ENCODE measurements around the gene NFATC3.
A peak's percentile ranks its signal among the peaks of the same experiment; 100 is the strongest.

The NFATC3 gene

DNA sequence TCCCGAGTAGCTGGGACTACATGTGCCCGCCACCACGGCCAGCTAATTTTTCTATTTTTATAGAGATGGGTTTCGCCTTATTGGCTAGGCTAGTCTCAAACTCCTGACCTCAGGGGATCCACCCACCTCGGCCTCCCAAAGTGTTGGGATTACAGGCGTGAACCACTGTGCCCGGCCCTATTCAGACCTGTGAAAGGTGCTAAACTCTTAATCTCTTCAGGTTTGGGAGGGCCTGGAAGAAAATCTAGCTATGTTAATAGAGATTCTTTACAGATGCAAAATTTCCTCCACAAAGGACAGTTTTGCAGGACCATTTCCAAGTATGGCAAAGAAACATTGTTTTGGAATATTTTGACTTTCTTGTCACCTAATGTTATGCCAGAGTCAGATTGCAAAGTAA lies 156.9 kb downstream of the NFATC3 start:
- no peak for TF ChIP-seq POLR2A (IDR thresholded peaks at IDR 0.05; ENCODE audit: extremely low read depth, insufficient read length)
- TF ChIP-seq, protein P1, sequence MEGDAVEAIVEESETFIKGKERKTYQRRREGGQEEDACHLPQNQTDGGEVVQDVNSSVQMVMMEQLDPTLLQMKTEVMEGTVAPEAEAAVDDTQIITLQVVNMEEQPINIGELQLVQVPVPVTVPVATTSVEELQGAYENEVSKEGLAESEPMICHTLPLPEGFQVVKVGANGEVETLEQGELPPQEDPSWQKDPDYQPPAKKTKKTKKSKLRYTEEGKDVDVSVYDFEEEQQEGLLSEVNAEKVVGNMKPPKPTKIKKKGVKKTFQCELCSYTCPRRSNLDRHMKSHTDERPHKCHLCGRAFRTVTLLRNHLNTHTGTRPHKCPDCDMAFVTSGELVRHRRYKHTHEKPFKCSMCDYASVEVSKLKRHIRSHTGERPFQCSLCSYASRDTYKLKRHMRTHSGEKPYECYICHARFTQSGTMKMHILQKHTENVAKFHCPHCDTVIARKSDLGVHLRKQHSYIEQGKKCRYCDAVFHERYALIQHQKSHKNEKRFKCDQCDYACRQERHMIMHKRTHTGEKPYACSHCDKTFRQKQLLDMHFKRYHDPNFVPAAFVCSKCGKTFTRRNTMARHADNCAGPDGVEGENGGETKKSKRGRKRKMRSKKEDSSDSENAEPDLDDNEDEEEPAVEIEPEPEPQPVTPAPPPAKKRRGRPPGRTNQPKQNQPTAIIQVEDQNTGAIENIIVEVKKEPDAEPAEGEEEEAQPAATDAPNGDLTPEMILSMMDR (IDR thresholded peaks at IDR 0.05; ENCODE audit: low read depth, low read length): no peak
- no peak for TF ChIP-seq MYC (IDR thresholded peaks at IDR 0.05; ENCODE audit: low read depth, low read length)
- TF ChIP-seq, protein P2, sequence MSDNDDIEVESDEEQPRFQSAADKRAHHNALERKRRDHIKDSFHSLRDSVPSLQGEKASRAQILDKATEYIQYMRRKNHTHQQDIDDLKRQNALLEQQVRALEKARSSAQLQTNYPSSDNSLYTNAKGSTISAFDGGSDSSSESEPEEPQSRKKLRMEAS (IDR thresholded peaks at IDR 0.05; ENCODE audit: low read depth, low read length): no peak
- H3K4me3 ChIP-seq (ENCODE audit: low read depth, low read length): no peak overlapping the region
- DNase-seq (ENCODE audit: low read depth): no peak

DNA sequence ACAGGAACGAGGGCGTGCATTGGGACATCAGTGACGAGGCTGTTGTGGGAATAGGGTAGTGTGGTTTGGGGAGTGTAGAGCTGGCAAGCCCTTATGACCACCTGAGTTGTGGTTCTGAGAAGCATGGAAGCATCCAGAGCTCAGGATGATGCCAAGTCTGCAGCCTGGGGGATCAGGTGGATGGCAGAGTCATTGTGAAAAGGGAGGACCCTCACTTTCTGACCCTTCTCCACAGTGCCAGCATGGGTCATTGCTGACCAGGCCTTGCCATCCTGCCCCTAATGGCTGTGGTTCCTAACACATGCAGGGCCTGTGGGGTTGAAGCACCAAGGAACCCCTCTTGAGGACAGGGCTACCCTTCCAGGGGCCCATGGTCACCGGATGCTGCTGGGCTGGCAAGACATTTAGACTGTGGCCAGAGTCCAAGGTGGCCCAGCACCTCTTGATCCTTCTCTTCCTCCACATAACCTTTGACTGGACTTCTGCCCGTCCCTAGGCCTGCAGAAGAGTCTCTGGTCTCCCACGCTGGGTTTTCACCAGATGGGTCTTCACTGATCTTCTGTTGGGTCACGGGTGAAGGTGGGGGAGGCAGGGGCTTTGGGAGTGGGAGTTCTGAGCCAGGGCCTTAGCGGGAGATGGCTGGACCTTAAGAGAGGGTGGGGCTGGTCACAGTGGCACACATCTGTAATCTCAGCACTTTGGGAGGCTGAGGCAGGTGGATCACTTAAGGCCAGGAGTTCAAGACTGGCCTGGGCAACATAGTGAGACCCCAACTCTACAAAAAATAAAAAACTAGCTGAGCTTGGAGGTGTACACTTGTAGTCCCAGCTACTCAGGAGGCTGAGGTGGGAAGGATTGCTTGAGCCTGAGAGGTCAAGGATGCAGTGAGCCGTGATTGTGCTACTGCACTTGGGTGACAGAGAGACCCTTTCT lies 158.0 kb downstream of the NFATC3 start:
- no peak overlapping the region for H3K4me3 ChIP-seq (ENCODE audit: low read depth, low read length)
- TF ChIP-seq MYC (IDR thresholded peaks at IDR 0.05; ENCODE audit: low read depth, low read length) (no peak), POLR2A (IDR thresholded peaks at IDR 0.05; ENCODE audit: extremely low read depth, insufficient read length) (no peak)
- TF ChIP-seq, protein P2 (IDR thresholded peaks at IDR 0.05; ENCODE audit: low read depth, low read length): no peak
- TF ChIP-seq, protein P1 (IDR thresholded peaks at IDR 0.05; ENCODE audit: low read depth, low read length): no peak
- no peak for DNase-seq (ENCODE audit: low read depth)

DNA sequence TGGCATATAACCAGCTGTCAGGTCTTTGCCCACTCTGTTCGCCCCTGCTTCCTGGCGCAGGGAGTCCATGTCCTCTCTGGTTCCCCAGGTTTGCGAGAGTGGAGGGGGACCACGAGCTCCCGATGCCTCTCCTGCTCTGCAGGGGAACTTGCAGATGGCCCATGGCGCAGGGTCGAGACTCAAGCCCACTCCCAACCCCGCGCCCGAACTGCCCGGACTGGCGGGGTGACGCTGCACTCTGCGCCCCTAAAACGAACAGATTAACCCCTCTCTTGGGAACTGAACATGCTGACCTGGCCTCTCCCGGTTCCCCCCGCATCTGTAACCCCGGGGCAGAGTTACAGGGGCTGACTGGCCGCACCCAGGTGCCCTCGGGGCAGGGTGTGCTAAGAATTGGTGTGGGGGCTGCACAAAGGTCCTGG lies 159.3 kb downstream of the NFATC3 start:
- DNase-seq (ENCODE audit: low read depth): no peak
- H3K4me3 ChIP-seq (ENCODE audit: low read depth, low read length): peak overlapping the region; percentile 69
- TF ChIP-seq, protein P2 (IDR thresholded peaks at IDR 0.05; ENCODE audit: low read depth, low read length): no peak
- TF ChIP-seq MYC (IDR thresholded peaks at IDR 0.05; ENCODE audit: low read depth, low read length): no peak
- TF ChIP-seq, protein P1 (IDR thresholded peaks at IDR 0.05; ENCODE audit: low read depth, low read length): no peak
- no peak for TF ChIP-seq POLR2A (IDR thresholded peaks at IDR 0.05; ENCODE audit: extremely low read depth, insufficient read length)

DNA sequence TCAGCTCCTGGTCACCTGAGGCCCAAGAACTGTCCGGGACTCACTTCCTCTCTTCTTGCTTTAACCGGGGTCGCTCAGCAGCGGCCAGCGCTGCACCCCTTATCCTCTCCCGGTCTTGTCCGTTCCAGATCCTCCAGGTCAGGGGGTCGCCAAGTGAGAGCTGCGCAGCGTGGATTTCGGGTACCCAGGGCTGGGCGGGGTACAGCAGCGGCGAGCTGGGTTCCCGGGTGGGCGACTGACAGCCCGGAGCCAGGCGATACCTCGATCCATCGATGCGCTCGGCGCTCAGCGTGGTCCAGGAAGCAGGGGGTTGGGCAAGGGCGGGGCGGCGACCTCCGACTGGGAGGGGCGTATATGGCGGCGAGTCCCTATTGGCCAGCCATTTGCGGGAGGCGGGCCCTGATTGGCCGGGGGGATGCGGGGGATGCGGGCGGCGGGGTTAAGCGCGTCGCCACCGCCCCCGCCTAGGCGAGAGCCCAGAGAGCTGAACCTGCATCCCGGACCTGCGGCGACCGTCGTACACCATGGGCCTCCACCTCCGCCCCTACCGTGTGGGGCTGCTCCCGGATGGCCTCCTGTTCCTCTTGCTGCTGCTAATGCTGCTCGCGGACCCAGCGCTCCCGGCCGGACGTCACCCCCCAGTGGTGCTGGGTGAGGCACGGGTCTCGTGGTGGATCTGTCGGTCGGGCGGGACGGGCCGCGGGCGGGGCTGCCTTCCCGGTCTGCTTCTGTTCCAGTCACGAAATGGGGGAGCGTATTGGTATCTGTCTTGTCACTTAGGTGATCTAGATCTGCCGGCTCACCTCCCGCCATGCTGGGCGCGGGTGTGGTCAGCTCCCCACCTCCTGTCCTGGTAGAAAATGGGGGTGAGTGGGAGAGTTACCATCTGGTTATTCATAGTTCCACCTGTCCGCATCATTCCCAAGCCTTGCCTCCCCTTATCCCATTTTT lies 160.0 kb downstream of the NFATC3 start, which contains the start of gene PLA2G15:
TSS of gene PLA2G15 (plus strand) at position 471 of the 951 bp plus-strand sequence. CDS start at position 525, 54 bp downstream.
- H3K4me3 ChIP-seq (ENCODE audit: low read depth, low read length): peak within 1 kb of the TSS; percentile 69
- DNase-seq (ENCODE audit: low read depth): peak; percentile 97
- TF ChIP-seq MYC (IDR thresholded peaks at IDR 0.05; ENCODE audit: low read depth, low read length) (no peak), POLR2A (IDR thresholded peaks at IDR 0.05; ENCODE audit: extremely low read depth, insufficient read length) (no peak)
- TF ChIP-seq, protein P1 (IDR thresholded peaks at IDR 0.05; ENCODE audit: low read depth, low read length): no peak
- TF ChIP-seq, protein P2 (IDR thresholded peaks at IDR 0.05; ENCODE audit: low read depth, low read length): no peak

DNA sequence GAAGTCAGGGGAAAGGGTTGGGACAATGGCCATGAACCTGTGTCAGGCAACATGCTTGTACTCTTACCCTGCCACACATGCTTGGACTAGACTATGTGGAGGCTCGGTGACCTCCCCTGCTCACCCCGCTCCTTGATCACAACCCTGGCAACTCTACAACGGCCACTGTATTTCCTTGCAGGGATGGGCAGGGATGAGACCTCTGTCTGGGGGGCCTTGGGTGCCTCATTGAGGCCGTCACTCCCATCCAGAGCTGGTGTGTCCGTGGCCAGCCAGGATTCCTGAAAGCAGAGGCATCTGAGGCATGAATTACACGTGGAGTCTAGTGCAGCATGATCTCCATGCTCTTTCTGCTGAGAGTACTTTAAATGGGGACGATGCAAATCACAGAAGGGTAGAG lies 161.0 kb downstream of the NFATC3 start:
- peak overlapping the region; percentile 65 for H3K4me3 ChIP-seq (ENCODE audit: low read depth, low read length)
- no peak for TF ChIP-seq POLR2A (IDR thresholded peaks at IDR 0.05; ENCODE audit: extremely low read depth, insufficient read length)
- no peak for TF ChIP-seq MYC (IDR thresholded peaks at IDR 0.05; ENCODE audit: low read depth, low read length)
- TF ChIP-seq, protein P2 (IDR thresholded peaks at IDR 0.05; ENCODE audit: low read depth, low read length): no peak
- TF ChIP-seq, protein P1 (IDR thresholded peaks at IDR 0.05; ENCODE audit: low read depth, low read length): no peak
- DNase-seq (ENCODE audit: low read depth): no peak
